Measurements from ENCODE around the gene PSMC3.

The PSMC3 gene

GRCh38 chr11:47431356-47432083 lies 5.3 kb upstream of the PSMC3 start:
- H2BK120ac ChIP-seq (ENCODE audit: low read depth, low read length): no peak overlapping the region
- H3K27me3 ChIP-seq (ENCODE audit: control insufficient read depth in 3 of 3, insufficient read depth in 3 of 3, low read depth in 1 of 3, low read length in 3 of 3): no peaks in the 10 kb centered on the region
- no peak overlapping the region for H2AK5ac ChIP-seq (ENCODE audit: low read depth, low read length)
- no peak overlapping the region for H2BK12ac ChIP-seq (ENCODE audit: low read length)
- H3K18ac ChIP-seq (ENCODE audit: low read length): no peak overlapping the region
- H3K27ac ChIP-seq (replicated peaks; ENCODE audit: low read length): no peak overlapping the region
- H3K4ac ChIP-seq (ENCODE audit: low read length): no peak overlapping the region
- no peak overlapping the region for H4K91ac ChIP-seq (ENCODE audit: low read depth, low read length, poor library complexity)
- H2BK15ac ChIP-seq (ENCODE audit: low read length): no peak overlapping the region
- H3K14ac ChIP-seq (ENCODE audit: low read length): no peak overlapping the region
- H2BK5ac ChIP-seq (ENCODE audit: low read length): no peak overlapping the region
- H2AFZ ChIP-seq (ENCODE audit: low read length): no peak overlapping the region
- no CpG with 5 or more reads among the region's 9 CpGs for WGBS, 2 donors (ENCODE audit: extremely low coverage in 2 of 2, insufficient read length in 2 of 2, insufficient replicate concordance in 1 of 2)
- H3K4me2 ChIP-seq (ENCODE audit: insufficient read depth, low read length, poor library complexity, severe bottlenecking): no peak overlapping the region
- H3K4me3 ChIP-seq (ENCODE audit: low read length in 2 of 2): no peak overlapping the region
- no peaks in the 10 kb centered on the region for H3K9me3 ChIP-seq (replicated peaks in 1 of 2; ENCODE audit: control insufficient read depth in 2 of 2, insufficient read depth in 1 of 2, low read depth in 1 of 2, low read length in 2 of 2)
- no peak overlapping the region for H4K8ac ChIP-seq (ENCODE audit: low read depth, low read length)
- no peak overlapping the region for H3K23ac ChIP-seq (ENCODE audit: low read depth, low read length, poor library complexity)
- H3K4me1 ChIP-seq (ENCODE audit: control insufficient read depth in 2 of 2, insufficient read depth in 1 of 2, low read depth in 1 of 2, low read length in 2 of 2): no peaks in the 10 kb centered on the region
- no peak overlapping the region for H3K9ac ChIP-seq (ENCODE audit: low read depth, low read length, poor library complexity)
- H3K36me3 ChIP-seq (replicated peaks in 1 of 2; ENCODE audit: control insufficient read depth in 2 of 2, insufficient read depth in 2 of 2, low read length in 2 of 2): no peaks in the 10 kb centered on the region
- no peak for DNase-seq (ENCODE audit: low spot score)
- no peaks in the 10 kb centered on the region for H3K79me1 ChIP-seq (ENCODE audit: low read depth, low read length)

DNA sequence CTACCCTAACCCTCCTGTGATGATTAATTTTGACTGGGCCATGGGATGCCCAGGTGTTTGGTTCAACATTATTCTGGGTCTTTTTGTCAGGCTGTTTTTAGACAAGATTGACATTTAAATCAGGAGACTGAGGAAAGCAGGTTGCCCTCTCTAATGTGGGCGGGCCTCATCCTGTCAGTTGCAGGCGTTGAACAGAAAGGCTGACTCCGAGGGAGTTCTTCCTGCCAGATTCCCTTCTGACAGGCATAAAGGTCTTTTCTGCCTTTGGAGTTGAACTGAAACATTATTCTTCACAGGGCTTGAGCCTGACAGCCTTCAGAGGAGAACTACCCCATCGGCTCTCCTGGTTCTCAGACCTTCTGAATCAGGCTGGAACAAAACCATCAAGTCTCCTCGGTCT lies 4.3 kb upstream of the PSMC3 start:
- Histone ChIP-seq H3K27ac (replicated peaks; ENCODE audit: low read length) (no peak overlapping the region), H3K27me3 (ENCODE audit: control insufficient read depth in 3 of 3, insufficient read depth in 3 of 3, low read depth in 1 of 3, low read length in 3 of 3) (no peaks in the 10 kb centered on the region), H3K79me1 (ENCODE audit: low read depth, low read length) (no peaks in the 10 kb centered on the region), H3K4me3 (ENCODE audit: low read length in 2 of 2) (no peak overlapping the region), H2AK5ac (ENCODE audit: low read depth, low read length) (no peak overlapping the region), H3K9ac (ENCODE audit: low read depth, low read length, poor library complexity) (no peak overlapping the region), H3K23ac (ENCODE audit: low read depth, low read length, poor library complexity) (no peak overlapping the region), H3K4me2 (ENCODE audit: insufficient read depth, low read length, poor library complexity, severe bottlenecking) (no peak overlapping the region), H2BK15ac (ENCODE audit: low read length) (no peak overlapping the region), H2BK12ac (ENCODE audit: low read length) (no peak overlapping the region), H2BK5ac (ENCODE audit: low read length) (no peak overlapping the region), H3K9me3 (replicated peaks in 1 of 2; ENCODE audit: control insufficient read depth in 2 of 2, insufficient read depth in 1 of 2, low read depth in 1 of 2, low read length in 2 of 2) (no peaks in the 10 kb centered on the region), H3K4ac (ENCODE audit: low read length) (no peak overlapping the region), H4K91ac (ENCODE audit: low read depth, low read length, poor library complexity) (no peak overlapping the region), H4K8ac (ENCODE audit: low read depth, low read length) (no peak overlapping the region), H3K36me3 (replicated peaks in 1 of 2; ENCODE audit: control insufficient read depth in 2 of 2, insufficient read depth in 2 of 2, low read length in 2 of 2) (no peaks in the 10 kb centered on the region), H3K14ac (ENCODE audit: low read length) (no peak overlapping the region), H2AFZ (ENCODE audit: low read length) (peak overlapping the region; percentile 80), H3K18ac (ENCODE audit: low read length) (no peak overlapping the region), H3K4me1 (ENCODE audit: control insufficient read depth in 2 of 2, insufficient read depth in 1 of 2, low read depth in 1 of 2, low read length in 2 of 2) (no peaks in the 10 kb centered on the region), H2BK120ac (ENCODE audit: low read depth, low read length) (no peak overlapping the region)
- no CpG with 5 or more reads among the region's 5 CpGs for WGBS, 2 donors (ENCODE audit: extremely low coverage in 2 of 2, insufficient read length in 2 of 2, insufficient replicate concordance in 1 of 2)
- no peak for DNase-seq (ENCODE audit: low spot score)

GRCh38 chr11:47425611-47426010 lies 628 bp downstream of the PSMC3 start:
- Histone ChIP-seq H3K36me3 (replicated peaks in 1 of 2; ENCODE audit: control insufficient read depth in 2 of 2, insufficient read depth in 2 of 2, low read length in 2 of 2) (peaks cover 32 to 45% of the 10 kb centered on the region in 2 donors), H3K23ac (ENCODE audit: low read depth, low read length, poor library complexity) (peak overlapping the region; percentile 1), H3K4ac (ENCODE audit: low read length) (no peak overlapping the region), H2AFZ (ENCODE audit: low read length) (peak overlapping the region; percentile 98), H3K4me3 (ENCODE audit: low read length in 2 of 2) (peak overlapping the region; percentile 94 to 98), H3K27ac (replicated peaks; ENCODE audit: low read length) (no peak overlapping the region), H2BK5ac (ENCODE audit: low read length) (peak overlapping the region; percentile 7), H2BK15ac (ENCODE audit: low read length) (no peak overlapping the region), H2BK120ac (ENCODE audit: low read depth, low read length) (no peak overlapping the region), H3K4me2 (ENCODE audit: insufficient read depth, low read length, poor library complexity, severe bottlenecking) (peak overlapping the region; percentile 78), H4K8ac (ENCODE audit: low read depth, low read length) (no peak overlapping the region), H2BK12ac (ENCODE audit: low read length) (no peak overlapping the region), H3K9ac (ENCODE audit: low read depth, low read length, poor library complexity) (peak overlapping the region; percentile 83), H4K91ac (ENCODE audit: low read depth, low read length, poor library complexity) (no peak overlapping the region), H3K14ac (ENCODE audit: low read length) (no peak overlapping the region), H3K27me3 (ENCODE audit: control insufficient read depth in 3 of 3, insufficient read depth in 3 of 3, low read depth in 1 of 3, low read length in 3 of 3) (no peaks in the 10 kb centered on the region), H3K79me1 (ENCODE audit: low read depth, low read length) (peaks cover 7% of the 10 kb centered on the region), H3K9me3 (replicated peaks in 1 of 2; ENCODE audit: control insufficient read depth in 2 of 2, insufficient read depth in 1 of 2, low read depth in 1 of 2, low read length in 2 of 2) (no peaks in the 10 kb centered on the region), H3K4me1 (ENCODE audit: control insufficient read depth in 2 of 2, insufficient read depth in 1 of 2, low read depth in 1 of 2, low read length in 2 of 2) (peaks cover 3 to 7% of the 10 kb centered on the region in 2 donors), H3K18ac (ENCODE audit: low read length) (peak overlapping the region; percentile 48), H2AK5ac (ENCODE audit: low read depth, low read length) (no peak overlapping the region)
- WGBS, 2 donors (ENCODE audit: extremely low coverage in 2 of 2, insufficient read length in 2 of 2, insufficient replicate concordance in 1 of 2): no CpG with 5 or more reads among the region's 14 CpGs
- DNase-seq (ENCODE audit: low spot score): no peak

DNA sequence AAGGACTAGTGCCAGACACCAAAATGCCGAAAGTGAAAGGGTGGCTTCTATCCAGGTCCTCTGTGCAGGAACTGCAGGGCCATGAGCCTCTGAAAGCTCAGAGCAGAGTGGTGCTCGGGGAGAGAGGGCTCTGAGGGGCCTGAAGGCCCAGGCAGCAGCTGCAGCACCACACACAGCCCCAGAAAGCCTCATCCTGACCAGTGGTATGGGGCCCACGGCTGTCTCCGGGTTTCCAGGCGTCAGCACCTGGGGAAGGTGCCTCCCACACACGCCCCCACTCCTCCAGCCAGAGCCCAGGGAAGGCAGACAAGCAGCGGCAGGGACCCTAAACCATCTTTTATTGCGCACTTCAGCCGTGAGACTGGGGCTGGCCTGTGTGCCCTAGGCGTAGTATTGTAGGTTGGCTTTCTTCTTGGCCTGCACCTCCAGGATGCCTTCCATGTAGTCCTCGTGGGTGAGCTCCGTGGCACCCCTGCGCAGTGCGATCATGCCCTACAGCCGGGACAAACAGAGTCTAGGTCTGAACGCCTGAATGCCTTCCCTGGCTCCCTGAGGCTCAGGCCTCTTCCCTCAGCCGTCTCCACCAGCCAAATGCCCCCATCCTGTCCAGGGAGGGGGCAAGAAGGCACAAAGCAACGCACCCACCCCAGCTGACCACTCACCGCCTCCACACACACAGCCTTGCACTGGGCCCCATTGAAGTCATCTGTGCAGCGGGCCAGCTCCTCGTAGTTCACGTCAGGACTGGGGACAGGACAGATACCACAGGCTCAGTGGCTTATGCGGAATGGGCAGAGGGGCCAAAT lies 7.6 kb downstream of the PSMC3 start:
- Histone ChIP-seq H3K18ac (ENCODE audit: low read length) (no peak overlapping the region), H2BK15ac (ENCODE audit: low read length) (no peak overlapping the region), H3K4me2 (ENCODE audit: insufficient read depth, low read length, poor library complexity, severe bottlenecking) (no peak overlapping the region), H3K9me3 (replicated peaks in 1 of 2; ENCODE audit: control insufficient read depth in 2 of 2, insufficient read depth in 1 of 2, low read depth in 1 of 2, low read length in 2 of 2) (no peaks in the 10 kb centered on the region), H2BK120ac (ENCODE audit: low read depth, low read length) (no peak overlapping the region), H3K23ac (ENCODE audit: low read depth, low read length, poor library complexity) (no peak overlapping the region), H3K27me3 (ENCODE audit: control insufficient read depth in 3 of 3, insufficient read depth in 3 of 3, low read depth in 1 of 3, low read length in 3 of 3) (no peaks in the 10 kb centered on the region), H3K79me1 (ENCODE audit: low read depth, low read length) (peaks cover 4% of the 10 kb centered on the region), H2AFZ (ENCODE audit: low read length) (no peak overlapping the region), H3K4ac (ENCODE audit: low read length) (no peak overlapping the region), H4K8ac (ENCODE audit: low read depth, low read length) (no peak overlapping the region), H3K4me3 (ENCODE audit: low read length in 2 of 2) (no peak overlapping the region), H3K14ac (ENCODE audit: low read length) (no peak overlapping the region), H3K9ac (ENCODE audit: low read depth, low read length, poor library complexity) (no peak overlapping the region), H2BK5ac (ENCODE audit: low read length) (no peak overlapping the region), H4K91ac (ENCODE audit: low read depth, low read length, poor library complexity) (no peak overlapping the region), H2BK12ac (ENCODE audit: low read length) (no peak overlapping the region), H3K36me3 (replicated peaks in 1 of 2; ENCODE audit: control insufficient read depth in 2 of 2, insufficient read depth in 2 of 2, low read length in 2 of 2) (peaks cover 56 to 91% of the 10 kb centered on the region in 2 donors), H3K4me1 (ENCODE audit: control insufficient read depth in 2 of 2, insufficient read depth in 1 of 2, low read depth in 1 of 2, low read length in 2 of 2) (no peaks in the 10 kb centered on the region), H3K27ac (replicated peaks; ENCODE audit: low read length) (no peak overlapping the region), H2AK5ac (ENCODE audit: low read depth, low read length) (no peak overlapping the region)
- WGBS, 2 donors (ENCODE audit: extremely low coverage in 2 of 2, insufficient read length in 2 of 2, insufficient replicate concordance in 1 of 2): no CpG with 5 or more reads among the region's 23 CpGs
- DNase-seq (ENCODE audit: low spot score): no peak
